HG02763 (cell line): ENCODE measurements around the gene PTPRA.

Experiments used
- ATAC-seq: cut with Tn5 transposase; IDR thresholded peaks from one replicate; pipeline ENCODE4 v1.9.1; 2021; ENCODE audit warnings: mild to moderate bottlenecking, moderate library complexity; ENCODE audit not compliant: unreplicated experiment

The PTPRA gene

GRCh38 chr20:2918096-2919049 is 45.1 kb downstream of the PTPRA start:
- ATAC-seq, result no peak

- no peak for ATAC-seq
Measured at GRCh38 chr20:2919518-2920245, 46.4 kb downstream of the PTPRA start.

- no peak for ATAC-seq
Measured at GRCh38 chr20:2920473-2920872, 47.2 kb downstream of the PTPRA start.

GRCh38 chr20:2921506-2921905 is 48.2 kb downstream of the PTPRA start:
- ATAC-seq, result no peak

- ATAC-seq, result no peak
Measured at GRCh38 chr20:2922957-2923356, 49.7 kb downstream of the PTPRA start.

GRCh38 chr20:2930538-2930937 is 57.3 kb downstream of the PTPRA start:
- ATAC-seq, result no peak

GRCh38 chr20:2932498-2932897 is 59.2 kb downstream of the PTPRA start:
- ATAC-seq, result no peak

- no peak for ATAC-seq
Measured at GRCh38 chr20:2937902-2938301, 64.6 kb downstream of the PTPRA start.

GRCh38 chr20:2942439-2942838 is 69.2 kb downstream of the PTPRA start:
- ATAC-seq, result no peak

GRCh38 chr20:2946988-2947961 is 74.0 kb downstream of the PTPRA start:
- no peak for ATAC-seq

- ATAC-seq, result no peak
Measured at GRCh38 chr20:2948968-2949367, 75.7 kb downstream of the PTPRA start.

GRCh38 chr20:2952766-2953165 is 79.5 kb downstream of the PTPRA start:
- no peak for ATAC-seq

GRCh38 chr20:2955257-2955970 is 82.1 kb downstream of the PTPRA start:
- ATAC-seq, result peak; percentile 53

GRCh38 chr20:2956480-2956879 is 83.2 kb downstream of the PTPRA start:
- ATAC-seq, result no peak

GRCh38 chr20:2967841-2968240 is 94.6 kb downstream of the PTPRA start:
- no peak for ATAC-seq

- ATAC-seq, result no peak
Measured at GRCh38 chr20:2972126-2972525, 98.8 kb downstream of the PTPRA start.

GRCh38 chr20:2973574-2973973 is 100.3 kb downstream of the PTPRA start:
- ATAC-seq, result no peak

- no peak for ATAC-seq
Measured at GRCh38 chr20:2978519-2978918, 105.2 kb downstream of the PTPRA start.

GRCh38 chr20:2981646-2982045 is 108.4 kb downstream of the PTPRA start:
- no peak for ATAC-seq

- ATAC-seq, result no peak
Measured at GRCh38 chr20:2983508-2983907, 110.2 kb downstream of the PTPRA start.
